ENCODE measurements around the gene KIAA0825. TPM values are rescaled to one million over a fixed set of nuclear protein-coding genes. Genes with fewer than 3 reads are reported as not detected.

The KIAA0825 gene
- total RNA-seq, 1 experiment from 2014 or later: 1.9 TPM

GRCh38 chr5:94481059-94481458, 137.3 kb downstream of the KIAA0825 start:
- POLR2A ChIA-PET (ENCODE audit: unreplicated experiment): interaction anchor here (0.6 kb wide), 1 partner anchor 14 kb away, joined by 8 read pairs; no protein-coding TSS in a partner anchor
- H3K36me3 ChIP-seq (ENCODE audit: low read depth): no peaks in the 10 kb centered on the region
- H4K20me1 ChIP-seq (ENCODE audit: insufficient read depth): no peaks in the 10 kb centered on the region
- DNase-seq: no peak
- no TSS peak for BruUV-seq (replicated peaks)
- no peak overlapping the region for H3K4me3 ChIP-seq
- intact Hi-C loops (cut with micrococcal nuclease; ENCODE audit: unreplicated experiment): no loop called here
- H2AFZ ChIP-seq: no peak overlapping the region
- CTCF ChIA-PET: no interaction called here
- no peaks in the 10 kb centered on the region for H3F3A ChIP-seq (ENCODE audit: insufficient read depth, low read depth)
- H3K27ac ChIP-seq: no peak overlapping the region
- H3K4me1 ChIP-seq (replicated peaks; ENCODE audit: insufficient read depth): no peaks in the 10 kb centered on the region
- TF ChIP-seq EZH2 (IDR thresholded peaks at IDR 0.05; ENCODE audit: low read depth): no peak
- no peak for TF ChIP-seq CTCF (conservative IDR thresholded peaks at IDR 0.05)
- H3K4me2 ChIP-seq: no peak overlapping the region
- no peaks in the 10 kb centered on the region for H3K27me3 ChIP-seq (ENCODE audit: insufficient read depth, low read depth)
- H3K9me3 ChIP-seq (ENCODE audit: insufficient read depth, low read depth): 0 out of 2 replicates have a peak, but pooled peaks cover 4% of the 10 kb centered on the region
- H3K9me2 ChIP-seq (ENCODE audit: insufficient read depth): no peaks in the 10 kb centered on the region
- H3K79me2 ChIP-seq (ENCODE audit: low read depth): no peaks in the 10 kb centered on the region

- H3K27ac ChIP-seq: no peak overlapping the region
- 0 out of 2 replicates have a peak, but pooled peaks cover 4% of the 10 kb centered on the region for H3K9me3 ChIP-seq (ENCODE audit: insufficient read depth, low read depth)
- no peak overlapping the region for H3K4me2 ChIP-seq
- H3F3A ChIP-seq (ENCODE audit: insufficient read depth, low read depth): no peaks in the 10 kb centered on the region
- no TSS peak for BruUV-seq (replicated peaks)
- H3K4me1 ChIP-seq (replicated peaks; ENCODE audit: insufficient read depth): no peaks in the 10 kb centered on the region
- no peaks in the 10 kb centered on the region for H3K27me3 ChIP-seq (ENCODE audit: insufficient read depth, low read depth)
- H2AFZ ChIP-seq: no peak overlapping the region
- ChIA-PET CTCF (no interaction called here), POLR2A (ENCODE audit: unreplicated experiment) (no interaction called here)
- H4K20me1 ChIP-seq (ENCODE audit: insufficient read depth): no peaks in the 10 kb centered on the region
- no peaks in the 10 kb centered on the region for H3K36me3 ChIP-seq (ENCODE audit: low read depth)
- no peak for DNase-seq
- intact Hi-C loops (cut with micrococcal nuclease; ENCODE audit: unreplicated experiment): no loop called here
- TF ChIP-seq CTCF (conservative IDR thresholded peaks at IDR 0.05): no peak
- TF ChIP-seq EZH2 (IDR thresholded peaks at IDR 0.05; ENCODE audit: low read depth): no peak
- H3K4me3 ChIP-seq: no peak overlapping the region
- H3K9me2 ChIP-seq (ENCODE audit: insufficient read depth): no peaks in the 10 kb centered on the region
- no peaks in the 10 kb centered on the region for H3K79me2 ChIP-seq (ENCODE audit: low read depth)
Measured at GRCh38 chr5:94480486-94480885, 137.9 kb downstream of the KIAA0825 start.

- H3K9me3 ChIP-seq (ENCODE audit: insufficient read depth, low read depth): no peaks in the 10 kb centered on the region
- no peaks in the 10 kb centered on the region for H3K4me1 ChIP-seq (replicated peaks; ENCODE audit: insufficient read depth)
- no peak overlapping the region for H3K27ac ChIP-seq
- no peak overlapping the region for H3K4me3 ChIP-seq
- no peak overlapping the region for H2AFZ ChIP-seq
- no TSS peak for BruUV-seq (replicated peaks)
- H3K36me3 ChIP-seq (ENCODE audit: low read depth): no peaks in the 10 kb centered on the region
- DNase-seq: no peak
- no peaks in the 10 kb centered on the region for H4K20me1 ChIP-seq (ENCODE audit: insufficient read depth)
- intact Hi-C loops (cut with micrococcal nuclease; ENCODE audit: unreplicated experiment): no loop called here
- CTCF ChIA-PET: interaction anchor here (0.6 kb wide), 1 partner anchor 141 kb away, joined by 4 read pairs; no protein-coding TSS in a partner anchor
- no peaks in the 10 kb centered on the region for H3F3A ChIP-seq (ENCODE audit: insufficient read depth, low read depth)
- H3K79me2 ChIP-seq (ENCODE audit: low read depth): no peaks in the 10 kb centered on the region
- no peaks in the 10 kb centered on the region for H3K9me2 ChIP-seq (ENCODE audit: insufficient read depth)
- no peak overlapping the region for H3K4me2 ChIP-seq
- TF ChIP-seq EZH2 (IDR thresholded peaks at IDR 0.05; ENCODE audit: low read depth) (no peak), CTCF (conservative IDR thresholded peaks at IDR 0.05) (no peak)
- POLR2A ChIA-PET (ENCODE audit: unreplicated experiment): no interaction called here
- H3K27me3 ChIP-seq (ENCODE audit: insufficient read depth, low read depth): no peaks in the 10 kb centered on the region
Measured at GRCh38 chr5:94473936-94474335, 144.5 kb downstream of the KIAA0825 start.
